ENCODE results near the gene CRY1.

Gene CRY1

DNA sequence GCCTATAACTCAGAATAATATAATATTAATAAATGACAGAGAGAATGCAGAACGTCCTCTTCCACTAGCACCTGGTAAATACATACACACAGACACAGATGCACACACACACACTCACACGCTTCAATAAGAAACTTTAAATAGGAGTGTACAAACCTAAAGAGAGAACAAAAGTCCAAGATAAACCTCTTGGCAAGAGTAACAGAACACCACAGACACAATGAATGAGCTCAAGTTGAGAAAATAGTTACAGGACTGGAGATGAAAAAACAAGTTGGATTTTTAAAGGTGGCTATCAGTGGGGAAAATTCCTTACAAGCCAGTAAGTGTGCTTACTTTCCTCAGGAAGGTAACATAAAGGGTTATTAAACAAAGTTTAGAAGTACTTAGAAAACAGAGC is 35.2 kb downstream of the CRY1 start:
- TF ChIP-seq POLR2AphosphoS5 (IDR thresholded peaks at IDR 0.05; ENCODE audit: low read depth, low read length) (no peak), FOXP2 (optimal IDR thresholded peaks at IDR 0.05; ENCODE audit: borderline replicate concordance, extremely low read depth, extremely low read length, insufficient read depth) (no peak), TAF1 (IDR thresholded peaks at IDR 0.05; ENCODE audit: borderline replicate concordance, insufficient read depth, low read length) (no peak), SIN3A (IDR thresholded peaks at IDR 0.05; ENCODE audit: borderline replicate concordance, insufficient read depth, low read length) (no peak)
- TF ChIP-seq, protein P1, sequence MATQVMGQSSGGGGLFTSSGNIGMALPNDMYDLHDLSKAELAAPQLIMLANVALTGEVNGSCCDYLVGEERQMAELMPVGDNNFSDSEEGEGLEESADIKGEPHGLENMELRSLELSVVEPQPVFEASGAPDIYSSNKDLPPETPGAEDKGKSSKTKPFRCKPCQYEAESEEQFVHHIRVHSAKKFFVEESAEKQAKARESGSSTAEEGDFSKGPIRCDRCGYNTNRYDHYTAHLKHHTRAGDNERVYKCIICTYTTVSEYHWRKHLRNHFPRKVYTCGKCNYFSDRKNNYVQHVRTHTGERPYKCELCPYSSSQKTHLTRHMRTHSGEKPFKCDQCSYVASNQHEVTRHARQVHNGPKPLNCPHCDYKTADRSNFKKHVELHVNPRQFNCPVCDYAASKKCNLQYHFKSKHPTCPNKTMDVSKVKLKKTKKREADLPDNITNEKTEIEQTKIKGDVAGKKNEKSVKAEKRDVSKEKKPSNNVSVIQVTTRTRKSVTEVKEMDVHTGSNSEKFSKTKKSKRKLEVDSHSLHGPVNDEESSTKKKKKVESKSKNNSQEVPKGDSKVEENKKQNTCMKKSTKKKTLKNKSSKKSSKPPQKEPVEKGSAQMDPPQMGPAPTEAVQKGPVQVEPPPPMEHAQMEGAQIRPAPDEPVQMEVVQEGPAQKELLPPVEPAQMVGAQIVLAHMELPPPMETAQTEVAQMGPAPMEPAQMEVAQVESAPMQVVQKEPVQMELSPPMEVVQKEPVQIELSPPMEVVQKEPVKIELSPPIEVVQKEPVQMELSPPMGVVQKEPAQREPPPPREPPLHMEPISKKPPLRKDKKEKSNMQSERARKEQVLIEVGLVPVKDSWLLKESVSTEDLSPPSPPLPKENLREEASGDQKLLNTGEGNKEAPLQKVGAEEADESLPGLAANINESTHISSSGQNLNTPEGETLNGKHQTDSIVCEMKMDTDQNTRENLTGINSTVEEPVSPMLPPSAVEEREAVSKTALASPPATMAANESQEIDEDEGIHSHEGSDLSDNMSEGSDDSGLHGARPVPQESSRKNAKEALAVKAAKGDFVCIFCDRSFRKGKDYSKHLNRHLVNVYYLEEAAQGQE (IDR thresholded peaks at IDR 0.05; ENCODE audit: insufficient read depth in 1 of 2, low read depth in 2 of 2, low read length in 2 of 2) = no peak

DNA sequence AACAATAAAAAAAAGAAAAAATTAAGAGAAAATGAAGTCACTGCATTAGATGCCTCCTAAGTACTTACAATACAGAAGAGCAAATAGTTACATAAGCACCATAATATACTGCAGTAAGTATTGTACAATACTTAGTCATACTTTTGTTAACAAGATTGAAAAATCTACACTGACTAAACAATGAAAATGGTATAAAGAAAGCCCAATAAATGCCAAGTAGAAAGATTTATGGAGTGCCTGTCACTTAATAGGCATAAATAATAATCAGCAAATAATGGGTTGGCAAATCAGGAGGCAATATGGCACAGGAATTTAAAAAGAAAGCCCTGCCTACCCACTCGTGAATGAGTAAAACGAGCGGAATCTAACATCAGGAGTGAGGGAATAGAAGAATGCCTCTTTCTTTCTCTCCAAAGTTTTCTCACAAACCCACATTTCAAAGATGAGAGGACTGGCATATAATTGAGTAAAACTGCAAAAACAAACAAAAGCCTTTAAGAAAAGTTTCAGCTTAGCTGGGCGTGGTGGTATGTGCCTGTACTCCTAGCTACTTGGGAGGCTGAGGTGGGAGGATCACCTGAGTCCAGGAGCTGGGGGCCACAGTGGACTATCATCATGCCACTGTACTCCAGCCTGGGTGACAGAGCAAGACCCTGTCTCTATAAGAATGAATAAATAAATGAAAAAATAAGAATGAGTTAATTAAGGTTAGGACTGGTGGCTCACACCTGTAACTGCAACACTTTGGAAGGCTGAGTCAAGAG is 36.1 kb downstream of the CRY1 start:
- TF ChIP-seq FOXP2 (optimal IDR thresholded peaks at IDR 0.05; ENCODE audit: borderline replicate concordance, extremely low read depth, extremely low read length, insufficient read depth) (no peak), POLR2AphosphoS5 (IDR thresholded peaks at IDR 0.05; ENCODE audit: low read depth, low read length) (no peak), SIN3A (IDR thresholded peaks at IDR 0.05; ENCODE audit: borderline replicate concordance, insufficient read depth, low read length) (no peak), TAF1 (IDR thresholded peaks at IDR 0.05; ENCODE audit: borderline replicate concordance, insufficient read depth, low read length) (no peak)
- TF ChIP-seq, protein P1 (IDR thresholded peaks at IDR 0.05; ENCODE audit: insufficient read depth in 1 of 2, low read depth in 2 of 2, low read length in 2 of 2) = no peak

DNA sequence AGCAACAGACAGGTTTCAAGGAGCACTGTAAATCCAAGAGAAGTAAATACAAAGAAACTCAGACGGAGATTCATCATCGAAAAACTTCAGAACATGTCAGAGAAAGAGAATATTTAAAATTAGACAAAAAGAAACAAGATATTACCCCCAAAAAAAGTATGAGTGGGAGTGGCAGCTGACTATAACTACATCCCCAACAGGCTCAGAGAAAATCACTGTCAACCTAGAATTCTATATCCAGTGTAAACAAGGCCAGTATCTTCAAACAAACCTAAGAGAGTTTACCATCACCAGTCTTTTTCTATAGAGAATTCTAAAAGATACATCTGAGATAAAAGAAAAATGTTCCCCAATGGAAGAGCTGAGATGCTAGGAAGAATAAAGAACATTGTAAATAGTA is 39.6 kb downstream of the CRY1 start:
- TF ChIP-seq, protein P1 (IDR thresholded peaks at IDR 0.05; ENCODE audit: insufficient read depth in 1 of 2, low read depth in 2 of 2, low read length in 2 of 2) = no peak
- TF ChIP-seq POLR2AphosphoS5 (IDR thresholded peaks at IDR 0.05; ENCODE audit: low read depth, low read length) (no peak), SIN3A (IDR thresholded peaks at IDR 0.05; ENCODE audit: borderline replicate concordance, insufficient read depth, low read length) (no peak), FOXP2 (optimal IDR thresholded peaks at IDR 0.05; ENCODE audit: borderline replicate concordance, extremely low read depth, extremely low read length, insufficient read depth) (no peak), TAF1 (IDR thresholded peaks at IDR 0.05; ENCODE audit: borderline replicate concordance, insufficient read depth, low read length) (no peak)

DNA sequence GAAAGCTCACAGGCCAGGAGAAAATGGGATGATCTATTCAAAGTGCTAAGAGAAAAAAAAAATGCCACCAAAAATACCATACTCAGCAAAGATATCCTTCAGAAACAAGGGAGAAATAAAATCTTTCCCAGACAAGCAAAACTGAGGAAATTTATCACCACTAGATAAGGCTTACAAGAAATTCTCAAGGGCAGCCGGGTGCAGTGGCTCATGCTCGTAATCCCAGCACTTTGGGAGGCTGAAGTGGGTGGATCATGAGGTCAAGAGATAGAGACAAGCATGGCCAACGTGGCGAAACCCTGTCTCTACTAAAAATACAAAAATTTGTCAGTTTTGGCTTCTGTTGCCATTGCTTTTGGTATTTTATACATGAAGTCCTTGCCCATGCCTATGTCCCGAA is 48.2 kb downstream of the CRY1 start:
- TF ChIP-seq SIN3A (IDR thresholded peaks at IDR 0.05; ENCODE audit: borderline replicate concordance, insufficient read depth, low read length) (no peak), FOXP2 (optimal IDR thresholded peaks at IDR 0.05; ENCODE audit: borderline replicate concordance, extremely low read depth, extremely low read length, insufficient read depth) (no peak), TAF1 (IDR thresholded peaks at IDR 0.05; ENCODE audit: borderline replicate concordance, insufficient read depth, low read length) (no peak), POLR2AphosphoS5 (IDR thresholded peaks at IDR 0.05; ENCODE audit: low read depth, low read length) (no peak)
- TF ChIP-seq, protein P1 (IDR thresholded peaks at IDR 0.05; ENCODE audit: insufficient read depth in 1 of 2, low read depth in 2 of 2, low read length in 2 of 2) = no peak

Data from PFSK-1 (cell line).